AG09319 (cell line): ENCODE results near the gene B3GNT9.
A peak's percentile ranks its signal among the peaks of the same experiment; 100 is the strongest.

ENCODE experiments used
- DNase-seq: peaks from one replicate; pipeline ENCODE4 v3.0.0-alpha.2; 2010; ENCODE audit warnings: low read depth; ENCODE audit errors: extremely low read depth
- TF ChIP-seq, protein P1 (sequence below): IDR thresholded peaks from 2 replicates; pipeline ENCODE4 v1.5.1; 2011; ENCODE audit warnings: low read depth, mild to moderate bottlenecking, inconsistent platforms, low read length, moderate library complexity

The B3GNT9 gene

DNA sequence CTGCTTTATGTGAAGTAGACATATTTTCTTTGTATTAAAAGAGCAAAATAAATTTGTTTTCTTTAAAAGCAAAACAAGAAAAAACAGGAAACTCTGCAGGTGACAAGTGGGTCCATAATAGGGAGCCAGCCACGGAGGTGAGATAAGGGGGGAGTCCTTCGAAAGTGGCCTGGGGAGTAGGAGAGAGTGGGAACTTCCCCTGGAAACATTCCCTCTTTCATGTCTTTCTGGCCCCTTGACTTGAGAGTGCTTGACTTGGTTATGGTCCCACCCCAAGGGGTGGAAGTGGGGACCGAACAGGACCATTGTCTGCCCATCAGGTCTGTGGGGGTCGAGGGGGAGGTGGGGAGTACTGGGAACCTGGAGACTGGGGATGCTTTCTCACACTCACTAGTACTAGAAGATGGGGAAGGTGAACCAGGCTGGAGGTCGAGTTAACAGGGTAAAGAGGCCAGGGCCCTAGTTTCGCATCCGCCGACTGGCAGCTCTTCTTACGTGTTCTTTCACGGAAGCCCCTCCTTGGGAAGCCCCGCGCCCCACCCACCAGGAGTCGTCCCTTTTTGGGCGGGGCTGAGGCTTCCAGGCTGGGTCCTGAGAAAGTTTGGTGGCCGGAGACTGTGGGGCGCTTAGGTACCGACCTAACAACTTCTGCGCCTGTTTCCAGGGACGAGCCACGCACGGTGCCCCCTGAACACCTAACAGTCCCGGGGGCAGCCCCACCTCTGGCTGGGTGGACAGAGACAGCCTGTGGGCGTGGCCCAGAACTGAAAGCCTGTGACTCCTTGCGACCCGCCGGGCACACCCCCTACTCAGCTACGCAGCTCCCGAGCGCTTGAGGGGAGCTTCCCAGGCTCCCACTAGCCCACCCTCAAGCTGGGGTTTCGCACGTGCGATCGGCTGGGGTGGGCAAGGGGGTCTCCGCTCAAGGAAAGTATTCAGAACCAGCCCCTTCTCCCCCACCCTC, 8.1 kb upstream of the B3GNT9 start:
- DNase-seq: no peak
- TF ChIP-seq, protein P1, sequence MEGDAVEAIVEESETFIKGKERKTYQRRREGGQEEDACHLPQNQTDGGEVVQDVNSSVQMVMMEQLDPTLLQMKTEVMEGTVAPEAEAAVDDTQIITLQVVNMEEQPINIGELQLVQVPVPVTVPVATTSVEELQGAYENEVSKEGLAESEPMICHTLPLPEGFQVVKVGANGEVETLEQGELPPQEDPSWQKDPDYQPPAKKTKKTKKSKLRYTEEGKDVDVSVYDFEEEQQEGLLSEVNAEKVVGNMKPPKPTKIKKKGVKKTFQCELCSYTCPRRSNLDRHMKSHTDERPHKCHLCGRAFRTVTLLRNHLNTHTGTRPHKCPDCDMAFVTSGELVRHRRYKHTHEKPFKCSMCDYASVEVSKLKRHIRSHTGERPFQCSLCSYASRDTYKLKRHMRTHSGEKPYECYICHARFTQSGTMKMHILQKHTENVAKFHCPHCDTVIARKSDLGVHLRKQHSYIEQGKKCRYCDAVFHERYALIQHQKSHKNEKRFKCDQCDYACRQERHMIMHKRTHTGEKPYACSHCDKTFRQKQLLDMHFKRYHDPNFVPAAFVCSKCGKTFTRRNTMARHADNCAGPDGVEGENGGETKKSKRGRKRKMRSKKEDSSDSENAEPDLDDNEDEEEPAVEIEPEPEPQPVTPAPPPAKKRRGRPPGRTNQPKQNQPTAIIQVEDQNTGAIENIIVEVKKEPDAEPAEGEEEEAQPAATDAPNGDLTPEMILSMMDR: no peak

DNA sequence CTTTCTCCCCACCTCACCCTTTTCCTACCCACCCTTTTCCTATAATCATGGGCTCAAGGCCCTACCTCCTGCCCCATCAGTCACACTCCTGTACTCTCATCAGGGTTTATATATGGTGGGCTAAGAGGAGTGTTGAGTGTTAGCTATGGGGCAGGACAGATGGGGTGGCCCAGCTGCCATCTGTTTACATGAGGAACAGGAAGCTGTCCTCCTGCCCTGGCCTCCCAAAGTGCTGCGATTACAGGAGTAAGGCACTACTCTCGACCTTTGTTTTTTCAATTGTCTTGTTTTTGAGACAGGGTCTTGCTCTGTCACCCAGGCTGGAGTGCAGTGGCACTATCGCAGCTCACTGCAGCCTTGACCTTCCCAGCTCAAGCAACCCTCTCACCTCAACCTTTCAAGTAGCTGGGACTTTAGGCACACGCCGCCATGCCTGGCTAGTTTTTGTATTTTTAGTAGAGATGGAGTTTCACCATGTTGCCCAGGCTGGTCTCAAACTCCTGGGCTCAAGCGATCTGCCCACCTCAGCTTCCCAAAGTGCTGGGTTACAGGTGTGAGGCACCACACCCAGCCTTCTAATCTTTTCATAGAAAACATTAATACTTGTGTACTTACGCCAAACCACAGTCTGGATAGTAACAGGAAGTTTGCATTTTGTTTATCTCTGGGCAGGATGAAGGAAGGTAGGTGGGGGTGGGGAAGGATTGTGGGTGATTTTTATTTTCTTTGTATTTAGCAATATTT, 7.3 kb upstream of the B3GNT9 start:
- TF ChIP-seq, protein P1: no peak
- DNase-seq: no peak

GRCh38 chr16:67157106-67157748, 6.4 kb upstream of the B3GNT9 start:
- TF ChIP-seq, protein P1: no peak
- DNase-seq: no peak

DNA sequence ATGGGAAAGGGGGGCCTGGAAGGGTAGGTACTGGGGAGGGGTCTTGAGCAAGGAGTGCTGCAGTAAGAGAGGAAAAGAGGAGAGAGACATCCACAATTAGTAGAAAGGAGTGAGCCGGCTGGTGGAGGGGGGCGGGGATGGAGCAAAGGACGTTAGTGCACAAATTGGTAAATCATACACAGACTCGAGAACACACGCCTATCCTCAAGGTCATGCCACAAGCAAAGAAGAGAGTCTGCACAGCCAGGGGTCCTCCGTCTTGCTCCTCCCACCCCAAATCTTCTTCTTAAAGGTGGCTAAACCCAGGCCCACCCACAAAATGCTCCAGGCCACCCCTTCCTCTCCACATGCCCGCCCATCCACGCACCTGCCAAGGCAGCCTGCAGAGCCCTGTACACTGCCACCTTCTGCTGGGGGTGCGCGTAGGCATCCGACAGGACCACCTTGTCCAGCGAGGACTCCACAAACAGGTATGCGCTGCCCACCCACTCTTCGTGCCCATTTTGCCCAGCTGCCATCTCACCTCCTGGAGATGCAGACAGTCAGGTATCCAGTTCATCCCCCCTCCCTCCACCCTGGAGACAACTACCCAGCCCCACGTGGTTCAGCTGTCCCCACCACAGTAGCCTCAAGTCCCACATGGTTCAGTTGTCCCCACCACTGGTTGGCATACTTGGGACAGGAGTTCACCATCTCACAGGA, 5.5 kb upstream of the B3GNT9 start:
- TF ChIP-seq, protein P1: no peak
- DNase-seq: no peak

DNA sequence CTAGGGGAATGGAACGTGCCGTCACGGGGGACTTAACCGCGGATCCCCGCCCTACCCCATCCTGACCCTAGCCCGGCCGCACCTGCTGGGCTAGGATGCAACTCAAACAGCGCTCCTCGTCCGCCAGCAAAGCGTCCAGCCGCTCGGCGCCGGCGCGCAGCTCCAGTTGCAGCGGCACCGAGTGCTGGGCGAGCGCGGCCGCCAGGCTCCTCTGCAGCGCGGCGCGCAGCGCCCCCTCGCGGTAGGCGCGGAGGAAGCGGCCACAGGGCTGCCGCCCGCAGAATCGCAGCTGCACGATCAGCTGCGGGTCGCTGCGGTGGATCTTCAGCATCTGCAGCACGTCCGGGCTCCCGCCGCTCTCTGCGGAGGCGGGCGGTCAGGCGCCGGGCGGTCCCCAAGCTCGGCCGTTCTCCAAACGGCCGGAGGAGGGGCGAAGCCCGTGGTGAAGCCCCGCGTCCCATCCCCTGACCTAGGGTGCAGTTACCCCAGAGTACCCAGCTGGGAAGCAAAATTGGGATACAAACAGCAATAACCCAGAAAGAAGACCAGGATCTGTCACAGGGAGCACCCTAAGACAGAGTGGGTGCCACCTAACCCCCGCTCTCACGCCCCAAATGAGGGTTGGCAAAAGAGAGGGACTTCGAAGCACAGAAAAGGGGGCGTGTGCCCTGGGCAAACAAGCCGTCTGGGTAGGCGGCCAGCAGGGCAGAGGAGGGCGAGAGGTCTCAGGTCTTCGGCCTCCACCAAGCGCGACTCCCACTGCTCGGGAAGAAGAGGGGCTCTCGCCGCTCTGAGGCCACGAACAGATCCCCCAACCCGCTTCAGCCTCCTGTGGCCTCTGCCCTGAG, 4.7 kb upstream of the B3GNT9 start:
- DNase-seq: no peak

More for the DNA sequence above, 4.7 kb upstream of the B3GNT9 start:
- TF ChIP-seq, protein P1: peak; percentile 55
